HG03469 (cell line): ENCODE data around the gene TTC17.
"Not testable (repeated sequence)": the region's sequence is repeated elsewhere in the genome, so short reads cannot be mapped to it uniquely, and the experiment has no call there.

Source experiments
- ATAC-seq: cut with Tn5 transposase; IDR thresholded peaks from one replicate; pipeline ENCODE4 v1.9.1; 2021; ENCODE audit warnings: mild to moderate bottlenecking, moderate library complexity, moderate number of reproducible peaks; ENCODE audit not compliant: unreplicated experiment

The TTC17 gene

GRCh38 chr11:43378897-43379296 lies 20.2 kb downstream of the TTC17 start:
- ATAC-seq: no peak

DNA sequence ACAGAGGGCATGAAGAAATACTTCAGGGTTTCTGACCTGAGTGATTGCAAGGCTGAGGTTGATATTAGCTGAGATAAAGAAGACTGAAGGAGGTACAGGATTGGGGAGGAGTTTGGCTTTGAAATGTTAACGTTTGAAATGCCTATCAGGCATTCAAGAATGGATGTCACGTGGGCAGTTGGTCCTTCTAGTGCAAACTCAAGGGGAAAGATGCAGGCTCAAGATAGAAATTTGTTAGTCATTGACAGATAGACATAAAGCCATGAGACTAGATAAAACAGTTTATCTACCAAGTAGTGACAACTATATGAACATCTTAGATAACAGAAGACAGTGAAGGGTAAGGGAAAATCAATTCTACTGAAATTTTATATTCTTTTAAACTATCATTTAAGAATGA lies 23.1 kb downstream of the TTC17 start:
- no peak for ATAC-seq

DNA sequence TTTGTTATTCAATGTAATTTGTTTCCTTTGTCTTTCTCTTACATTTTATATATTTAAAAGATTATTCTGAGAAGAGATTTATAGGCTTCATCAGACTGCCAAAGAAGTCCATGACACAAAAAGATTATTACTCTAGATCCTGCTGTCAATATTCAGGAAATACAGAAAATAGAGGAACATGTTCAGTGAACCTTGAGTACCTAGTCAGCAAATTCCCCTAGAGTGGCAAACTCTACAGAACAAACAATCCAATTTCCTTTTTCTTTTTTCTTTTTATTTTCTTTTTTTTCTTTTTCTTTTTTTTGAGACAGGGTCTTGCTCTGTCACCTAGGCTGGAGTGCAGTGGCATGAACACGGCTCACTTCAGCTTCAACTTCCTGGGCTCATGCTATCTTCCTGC lies 23.9 kb downstream of the TTC17 start:
- ATAC-seq: no peak

- no peak for ATAC-seq
Observed at GRCh38 chr11:43384393-43384792, 25.7 kb downstream of the TTC17 start.

DNA sequence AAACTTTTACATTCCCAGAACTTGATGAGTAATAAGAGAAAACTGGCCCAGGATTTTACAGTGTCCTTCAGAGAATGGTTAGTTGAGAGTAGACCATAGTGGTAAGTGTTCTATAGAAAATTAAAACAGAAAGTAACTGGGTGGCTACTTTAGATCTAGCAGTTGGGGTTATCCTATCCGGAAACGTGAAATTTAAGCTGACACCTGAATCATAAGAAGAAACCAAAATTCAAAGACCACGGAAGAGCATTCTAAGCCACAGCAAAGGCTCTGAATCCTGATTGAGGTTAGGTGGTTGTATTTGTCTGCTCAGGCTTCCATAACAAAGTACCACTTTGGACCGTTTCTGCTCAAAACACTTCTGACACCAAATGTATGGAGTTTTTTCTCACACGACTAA lies 34.0 kb downstream of the TTC17 start:
- no peak for ATAC-seq

- ATAC-seq: no peak
Observed at GRCh38 chr11:43393765-43394355, 35.1 kb downstream of the TTC17 start.

DNA sequence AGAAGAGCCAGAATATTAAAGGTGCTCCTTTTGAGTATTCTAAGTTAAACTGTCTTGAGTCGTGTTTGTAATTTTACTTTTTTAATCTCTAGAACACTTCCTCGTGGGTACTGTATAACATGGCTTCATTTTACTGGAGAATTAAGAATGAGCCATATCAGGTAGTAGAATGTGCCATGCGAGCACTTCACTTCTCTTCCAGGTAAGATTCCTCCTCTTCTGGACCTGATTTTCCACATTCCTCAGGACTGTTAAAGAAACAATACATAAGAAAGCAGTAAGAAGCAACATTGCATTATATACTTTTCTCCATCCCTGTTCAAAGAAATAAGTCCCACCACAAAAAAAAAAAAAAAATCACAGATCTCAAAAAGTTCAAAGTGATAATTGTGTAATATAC lies 37.9 kb downstream of the TTC17 start:
- ATAC-seq: no peak

GRCh38 chr11:43397251-43397650 lies 38.5 kb downstream of the TTC17 start:
- no peak for ATAC-seq

DNA sequence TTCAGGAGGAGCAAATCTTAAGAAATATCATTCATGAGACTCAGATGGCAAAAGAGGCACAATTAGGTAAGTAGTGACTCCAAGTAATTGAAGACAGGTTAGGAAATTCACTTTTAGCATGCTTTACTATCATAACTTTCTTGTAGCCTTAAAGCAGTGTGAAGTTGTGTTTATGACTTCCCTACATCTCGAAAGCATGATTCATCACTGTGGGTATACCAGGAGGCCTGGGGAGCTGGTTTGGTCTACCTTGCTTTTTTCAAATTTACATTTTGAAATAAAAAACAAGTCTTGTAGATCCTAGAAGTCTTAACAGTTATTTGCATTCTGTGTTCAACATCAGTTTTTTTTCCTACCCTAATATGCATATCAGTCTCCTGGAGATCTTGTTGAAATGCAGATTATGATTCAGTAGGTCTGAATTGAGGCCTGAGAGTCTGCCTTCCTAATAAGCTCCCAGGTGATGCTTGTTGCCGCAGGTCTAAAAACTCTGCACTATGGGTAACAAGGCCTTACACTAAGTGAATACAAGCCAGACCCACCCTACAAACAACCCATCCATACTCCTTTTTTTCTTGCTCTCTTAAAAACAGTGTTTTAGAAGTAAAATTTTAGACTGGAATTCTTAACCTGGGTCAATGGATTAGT lies 41.4 kb downstream of the TTC17 start:
- no peak for ATAC-seq

DNA sequence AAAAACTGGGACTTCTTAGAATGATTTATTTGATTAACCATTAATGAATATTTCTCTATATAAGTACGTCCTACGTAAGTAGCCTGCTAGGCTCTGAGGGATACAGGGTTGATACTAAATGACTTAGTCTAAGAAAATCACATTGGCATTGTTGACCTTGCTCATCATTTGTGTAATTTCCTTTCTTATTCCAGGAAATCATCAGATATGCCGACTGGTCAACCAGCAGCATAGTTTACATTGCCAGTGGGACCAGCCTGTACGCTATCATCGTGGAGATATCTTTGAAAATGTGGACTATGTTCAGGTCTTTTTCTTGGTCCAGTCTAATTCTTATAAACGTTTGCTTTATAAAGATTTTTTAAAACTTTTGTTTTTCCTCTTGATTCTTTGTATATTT lies 42.5 kb downstream of the TTC17 start:
- ATAC-seq: no peak

DNA sequence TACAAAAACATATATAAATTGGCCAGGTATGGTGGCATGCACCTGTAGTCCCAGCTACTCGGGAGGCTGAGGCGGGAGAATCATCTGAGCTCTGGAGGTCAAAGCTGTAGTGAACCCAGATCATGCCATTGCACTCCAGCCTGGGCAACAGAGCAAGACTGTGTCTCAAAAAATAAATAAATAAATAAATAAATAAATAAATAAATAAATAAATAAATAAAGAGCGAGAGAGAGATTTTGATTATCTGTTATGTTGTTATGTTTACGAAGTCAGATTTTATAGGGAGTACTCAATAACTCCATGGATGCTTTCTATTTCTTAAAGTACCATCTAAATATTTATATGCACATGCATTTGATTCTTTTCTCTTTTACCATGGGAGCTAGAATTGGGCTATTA lies 43.1 kb downstream of the TTC17 start:
- ATAC-seq: not testable (repeated sequence)

DNA sequence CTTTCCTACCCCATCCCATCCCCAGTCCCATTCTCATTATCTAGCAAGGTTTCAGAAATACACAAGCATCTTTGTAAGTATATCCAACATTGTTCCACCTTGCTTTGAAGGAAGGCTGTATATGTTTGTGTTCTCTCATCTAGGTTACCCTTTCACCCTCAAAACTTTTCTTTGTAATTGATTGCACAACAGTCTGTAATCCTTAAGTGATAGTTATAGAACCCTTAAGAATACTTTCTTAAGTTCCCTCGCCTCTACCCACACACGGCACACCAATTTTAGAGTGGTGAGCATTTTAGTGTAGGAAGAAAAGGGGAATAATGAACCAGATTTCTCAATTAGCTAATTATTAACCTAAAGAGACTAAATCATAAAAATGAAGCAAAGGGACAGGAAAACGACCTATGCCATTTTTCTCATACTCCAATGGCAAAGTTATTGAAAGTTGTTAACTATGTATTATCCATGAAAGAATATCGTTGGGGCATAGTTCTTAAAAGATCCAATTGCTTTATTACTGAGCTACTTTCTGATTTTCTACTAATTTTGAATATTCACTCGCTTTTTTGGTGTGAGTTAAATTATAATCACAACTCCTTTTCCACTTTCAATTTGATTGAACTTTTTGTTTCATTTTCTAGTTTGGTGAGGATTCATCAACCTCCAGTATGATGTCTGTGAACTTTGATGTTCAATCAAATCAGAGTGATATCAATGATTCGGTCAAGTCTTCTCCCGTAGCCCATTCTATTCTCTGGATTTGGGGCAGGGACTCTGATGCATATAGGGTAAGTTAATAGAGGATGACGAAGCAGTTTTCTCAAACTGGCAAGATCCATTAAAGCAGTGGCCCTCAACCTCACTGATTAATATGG lies 44.9 kb downstream of the TTC17 start:
- ATAC-seq: no peak

- no peak for ATAC-seq
Observed at GRCh38 chr11:43404406-43404805, 45.7 kb downstream of the TTC17 start.

DNA sequence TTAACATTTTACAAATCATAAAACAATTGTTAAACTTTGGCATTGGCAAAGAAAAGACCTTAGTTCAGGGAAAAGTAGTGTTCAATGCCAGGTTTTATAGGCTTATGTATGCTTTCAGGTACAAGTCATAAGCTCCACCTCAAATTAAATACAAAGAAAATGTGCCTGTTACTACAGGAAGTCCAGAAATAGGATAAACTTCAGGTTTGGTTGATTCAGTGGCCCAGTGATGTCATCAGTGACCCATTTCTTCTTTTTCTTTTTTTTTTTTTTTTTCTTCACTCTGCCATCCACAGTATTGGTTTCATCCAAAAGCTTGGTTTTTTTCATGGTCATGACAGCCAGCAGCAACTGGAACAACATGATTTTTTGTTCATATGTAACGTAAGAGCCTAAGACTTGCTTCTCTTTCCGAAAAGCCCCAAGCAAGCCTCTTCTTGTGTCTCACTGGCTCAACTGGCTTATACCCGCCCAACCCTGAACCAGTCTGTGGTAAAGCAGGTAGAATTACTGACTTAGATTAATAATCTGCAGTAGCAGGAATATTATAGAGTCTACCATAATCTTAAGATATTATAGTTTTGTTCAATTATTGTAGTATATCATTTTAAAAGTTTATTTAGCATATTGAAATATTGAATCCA lies 46.2 kb downstream of the TTC17 start:
- no peak for ATAC-seq

GRCh38 chr11:43408277-43408676 lies 49.6 kb downstream of the TTC17 start:
- ATAC-seq: no peak

- no peak for ATAC-seq
Observed at GRCh38 chr11:43410394-43410793, 51.7 kb downstream of the TTC17 start.

- ATAC-seq: no peak
Observed at GRCh38 chr11:43418197-43418596, 59.5 kb downstream of the TTC17 start.

- peak; percentile 70 for ATAC-seq
Observed at GRCh38 chr11:43419460-43419859, 60.7 kb downstream of the TTC17 start.

DNA sequence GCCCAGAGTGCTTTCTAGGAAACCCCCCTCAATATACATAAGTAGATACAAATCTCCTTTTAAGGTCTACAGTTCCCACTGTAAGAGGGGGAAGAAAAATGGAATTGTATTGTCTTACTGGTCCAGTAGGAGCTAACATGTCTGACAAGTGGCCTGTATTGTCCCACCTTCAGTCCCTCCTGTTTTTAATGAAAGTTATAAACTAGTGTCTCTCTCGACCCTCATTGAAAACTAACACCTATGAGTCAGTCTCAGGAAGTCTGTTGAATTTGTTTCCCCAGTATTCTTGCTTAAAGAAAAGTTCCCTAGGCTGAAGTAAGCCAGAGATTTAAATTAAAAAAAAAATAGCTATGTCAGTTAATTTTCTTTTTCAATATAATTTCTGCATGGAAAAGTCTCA lies 69.3 kb downstream of the TTC17 start:
- ATAC-seq: no peak

DNA sequence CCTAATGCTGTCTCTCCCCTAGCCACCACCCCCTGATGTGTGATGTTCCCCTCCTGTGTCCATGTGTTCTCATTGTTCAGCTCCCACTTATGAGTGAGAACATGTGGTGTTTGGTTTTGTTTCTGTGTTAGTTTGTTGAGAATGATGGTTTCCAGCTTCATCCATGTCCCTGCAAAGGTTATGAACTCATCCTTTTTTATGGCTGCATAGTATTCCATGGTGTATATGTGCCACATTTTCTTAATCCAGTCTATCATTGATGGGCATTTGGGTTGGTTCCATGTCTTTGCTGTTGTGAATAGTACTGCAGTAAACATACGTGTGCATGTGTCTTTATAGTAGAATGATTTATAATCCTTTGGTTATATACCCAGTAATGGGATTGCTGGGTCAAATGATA lies 72.2 kb downstream of the TTC17 start:
- not testable (repeated sequence) for ATAC-seq

GRCh38 chr11:43434893-43435292 lies 76.2 kb downstream of the TTC17 start:
- ATAC-seq: no peak

DNA sequence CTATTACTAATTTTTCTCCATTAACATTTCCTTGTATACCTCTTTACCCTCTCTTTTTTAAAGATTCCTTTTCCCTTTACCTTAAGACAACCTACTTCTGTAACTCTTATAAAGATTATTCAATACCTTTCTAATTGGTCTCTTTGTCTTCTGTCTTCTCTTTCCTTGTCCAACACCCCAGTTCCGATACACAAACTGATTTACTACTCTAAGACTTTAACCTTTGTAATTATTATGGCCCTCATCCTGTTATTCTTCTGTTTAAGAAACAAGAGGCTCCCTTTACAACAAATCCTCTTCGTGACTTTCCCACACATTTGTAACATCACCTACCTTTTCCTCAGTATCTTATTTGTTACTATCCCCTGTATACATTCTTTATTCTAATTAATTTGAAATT lies 81.8 kb downstream of the TTC17 start:
- no peak for ATAC-seq
